HG02885 (cell line): ENCODE results near the gene SH3PXD2B.
A peak's percentile ranks its signal among the peaks of the same experiment; 100 is the strongest.
"Not testable (repeated sequence)": the region's sequence is repeated elsewhere in the genome, so short reads cannot be mapped to it uniquely, and the experiment has no call there.

ENCODE experiments used
- ATAC-seq: cut with Tn5 transposase; IDR thresholded peaks from one replicate; pipeline ENCODE4 v1.9.1; 2021; ENCODE audit warnings: mild to moderate bottlenecking; ENCODE audit not compliant: unreplicated experiment, poor library complexity

SH3PXD2B gene

GRCh38 chr5:172486451-172486850 lies 32.1 kb upstream of the SH3PXD2B start:
- no peak for ATAC-seq

- ATAC-seq = no peak
Observed at GRCh38 chr5:172485511-172486202, 31.3 kb upstream of the SH3PXD2B start.

- no peak for ATAC-seq
Observed at GRCh38 chr5:172484664-172485063, 30.3 kb upstream of the SH3PXD2B start.

GRCh38 chr5:172482156-172483020 lies 28.1 kb upstream of the SH3PXD2B start:
- no peak for ATAC-seq

GRCh38 chr5:172481011-172481800 lies 26.9 kb upstream of the SH3PXD2B start:
- no peak for ATAC-seq

- no peak for ATAC-seq
Observed at GRCh38 chr5:172479784-172480115, 25.4 kb upstream of the SH3PXD2B start.

- peak; percentile 59 for ATAC-seq
Observed at GRCh38 chr5:172479034-172479783, 24.9 kb upstream of the SH3PXD2B start.

GRCh38 chr5:172478695-172479033 lies 24.3 kb upstream of the SH3PXD2B start:
- not testable (repeated sequence) for ATAC-seq

GRCh38 chr5:172478256-172478655 lies 23.9 kb upstream of the SH3PXD2B start:
- ATAC-seq = no peak

GRCh38 chr5:172477466-172477865 lies 23.1 kb upstream of the SH3PXD2B start:
- no peak for ATAC-seq

GRCh38 chr5:172474293-172474692 lies 20.0 kb upstream of the SH3PXD2B start:
- no peak for ATAC-seq

GRCh38 chr5:172473427-172473826 lies 19.1 kb upstream of the SH3PXD2B start:
- no peak for ATAC-seq

- ATAC-seq = no peak
Observed at GRCh38 chr5:172469697-172470096, 15.4 kb upstream of the SH3PXD2B start.

GRCh38 chr5:172466062-172466461 lies 11.7 kb upstream of the SH3PXD2B start:
- ATAC-seq = no peak

GRCh38 chr5:172463031-172463430 lies 8.7 kb upstream of the SH3PXD2B start:
- ATAC-seq = no peak

GRCh38 chr5:172459783-172460165 lies 5.4 kb upstream of the SH3PXD2B start:
- ATAC-seq = no peak

GRCh38 chr5:172458976-172459782 lies 4.9 kb upstream of the SH3PXD2B start:
- no peak for ATAC-seq

- ATAC-seq = no peak
Observed at GRCh38 chr5:172456076-172456722, 1.9 kb upstream of the SH3PXD2B start.

GRCh38 chr5:172455511-172456061 lies 1.3 kb upstream of the SH3PXD2B start:
- ATAC-seq = no peak
